ENCODE results near the gene FEN1. TPM values are rescaled to one million over a fixed set of nuclear protein-coding genes. Genes with fewer than 3 reads are reported as not detected.

Gene FEN1
- total and polyA plus RNA-seq, 2 donors (not counting 1 experiment from before 2014, with no cell fraction given) = 3.4 to 9.8 TPM

DNA sequence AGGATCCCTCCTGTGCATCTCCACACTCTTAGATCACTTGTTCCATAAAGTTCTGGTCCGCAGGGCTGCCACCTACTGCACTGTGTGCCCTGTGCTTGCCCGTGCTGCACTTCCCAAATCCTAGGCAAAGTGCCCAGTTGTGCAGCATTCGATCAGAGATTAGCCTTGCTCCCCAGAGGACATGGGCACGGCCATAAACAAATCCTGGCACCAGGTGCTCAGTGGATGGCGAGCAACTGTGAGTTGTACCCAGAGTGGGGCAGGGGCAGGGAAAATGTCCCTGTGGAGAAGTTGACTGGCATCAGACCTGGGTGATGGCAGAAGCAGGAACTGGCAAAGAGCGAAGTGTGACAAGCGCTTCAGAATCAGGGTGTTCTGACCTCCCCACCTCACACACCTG lies 40.0 kb downstream of the FEN1 start:
- H2AFZ ChIP-seq (ENCODE audit: insufficient read depth, low read depth, low read length, poor library complexity, severe bottlenecking) = no peak overlapping the region
- H4K20me1 ChIP-seq (ENCODE audit: control insufficient read depth, insufficient read depth, low read length, poor library complexity, severe bottlenecking) = no peaks in the 10 kb centered on the region
- 62% methylated on average over 7 of the region's 7 CpGs for WGBS (ENCODE audit: insufficient coverage)
- TF ChIP-seq CTCF (IDR thresholded peaks at IDR 0.05) = no peak
- no peak for TF ChIP-seq EZH2 (IDR thresholded peaks at IDR 0.05; ENCODE audit: borderline replicate concordance, insufficient read depth, low read depth, low read length, poor library complexity, severe bottlenecking)
- Mint-ChIP-seq H3K9me3 (ENCODE audit: insufficient read depth) (no peaks in the 10 kb centered on the region), H3K27me3 (no peaks in the 10 kb centered on the region), H3K4me1 (peaks cover 34% of the 10 kb centered on the region), H3K4me3 (no peak overlapping the region), H3K27ac (no peak overlapping the region)
- peaks cover 24 to 41% of the 10 kb centered on the region in 2 donors for H3K4me1 ChIP-seq (ENCODE audit: control insufficient read depth in 2 of 2, insufficient read depth in 2 of 2, low read length in 2 of 2)
- CTCF ChIA-PET = no interaction called here
- peaks cover 0 to 3% (median 0%) of the 10 kb centered on the region in 3 donors for H3K9me3 ChIP-seq (ENCODE audit: control extremely low read depth in 1 of 3, control insufficient read depth in 2 of 3, insufficient read depth in 1 of 3, low read length in 2 of 3)
- DNase-seq (no peak), ATAC-seq (ENCODE audit: low read depth) (no peak)
- peaks cover 0 to 11% (median 2%) of the 10 kb centered on the region in 4 experiments for H3K27me3 ChIP-seq (replicated peaks in 1 of 4; ENCODE audit: control extremely low read depth in 1 of 4, control insufficient read depth in 3 of 4, insufficient read depth in 4 of 4, low read length in 3 of 4)
- no peak overlapping the region for H3K9ac ChIP-seq (ENCODE audit: low read length)
- no peak overlapping the region for H3K4me3 ChIP-seq (ENCODE audit: control extremely low read depth in 1 of 5, extremely low read depth in 1 of 5, insufficient read depth in 1 of 5, low read depth in 2 of 5, low read length in 4 of 5)
- intact Hi-C loops (cut with micrococcal nuclease) = no loop called here
- POLR2A ChIA-PET = no interaction called here
- no peak overlapping the region for H3K4me2 ChIP-seq (replicated peaks; ENCODE audit: low read depth, low read length, poor library complexity, severe bottlenecking)
- no peak overlapping the region for H3K27ac ChIP-seq (ENCODE audit: low read length in 2 of 2)
- no peaks in the 10 kb centered on the region for H3K79me2 ChIP-seq (ENCODE audit: control insufficient read depth, insufficient read depth, low read length)
- H3K36me3 ChIP-seq (replicated peaks in 1 of 2; ENCODE audit: control extremely low read depth in 1 of 2, control insufficient read depth in 1 of 2, extremely low read depth in 1 of 2, insufficient read depth in 2 of 2, low read length in 1 of 2) = no peaks in the 10 kb centered on the region

DNA sequence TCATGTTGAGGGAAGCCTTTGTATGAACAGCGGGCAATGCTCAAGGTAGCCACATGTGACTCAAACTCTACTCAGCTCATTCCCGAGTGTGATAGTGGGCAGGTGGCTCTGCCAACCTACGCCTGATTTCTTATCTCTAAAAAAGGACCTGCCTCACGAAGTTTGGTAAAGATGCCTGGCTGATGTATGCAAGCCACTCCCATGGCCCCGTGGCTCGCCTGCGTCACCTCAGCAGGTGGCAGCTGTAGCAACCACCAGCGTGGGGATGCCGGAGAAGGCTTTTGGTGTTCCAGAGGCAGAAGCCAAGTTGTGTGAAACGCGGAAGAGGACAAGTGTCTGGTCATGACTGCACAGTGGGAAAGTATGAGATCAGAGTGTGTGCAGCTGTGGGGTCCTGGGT lies 40.8 kb downstream of the FEN1 start:
- ATAC-seq (ENCODE audit: low read depth) (peak; percentile 14), DNase-seq (peak; percentile 52)
- ChIA-PET CTCF (interaction anchor here (0.9 to 2.4 kb wide), 3 partner anchors 36 to 46 kb away, joined by 3 to 6 read pairs (median 6); no protein-coding TSS in a partner anchor), POLR2A (no interaction called here)
- Mint-ChIP-seq H3K4me1 (peaks cover 29% of the 10 kb centered on the region), H3K9me3 (ENCODE audit: insufficient read depth) (no peaks in the 10 kb centered on the region), H3K27me3 (no peaks in the 10 kb centered on the region), H3K4me3 (peak overlapping the region; percentile 61), H3K27ac (peak overlapping the region; percentile 89)
- no peak for TF ChIP-seq EZH2 (IDR thresholded peaks at IDR 0.05; ENCODE audit: borderline replicate concordance, insufficient read depth, low read depth, low read length, poor library complexity, severe bottlenecking)
- H3K4me2 ChIP-seq (replicated peaks; ENCODE audit: low read depth, low read length, poor library complexity, severe bottlenecking) = no peak overlapping the region
- H3K27ac ChIP-seq (ENCODE audit: low read length in 2 of 2) = peak overlapping the region in 1 of 2 donors; percentile 68
- H4K20me1 ChIP-seq (ENCODE audit: control insufficient read depth, insufficient read depth, low read length, poor library complexity, severe bottlenecking) = no peaks in the 10 kb centered on the region
- H3K79me2 ChIP-seq (ENCODE audit: control insufficient read depth, insufficient read depth, low read length) = no peaks in the 10 kb centered on the region
- peak overlapping the region; percentile 95 for H2AFZ ChIP-seq (ENCODE audit: insufficient read depth, low read depth, low read length, poor library complexity, severe bottlenecking)
- H3K36me3 ChIP-seq (replicated peaks in 1 of 2; ENCODE audit: control extremely low read depth in 1 of 2, control insufficient read depth in 1 of 2, extremely low read depth in 1 of 2, insufficient read depth in 2 of 2, low read length in 1 of 2) = no peaks in the 10 kb centered on the region
- peaks cover 24 to 35% of the 10 kb centered on the region in 2 donors for H3K4me1 ChIP-seq (ENCODE audit: control insufficient read depth in 2 of 2, insufficient read depth in 2 of 2, low read length in 2 of 2)
- no peak overlapping the region for H3K9ac ChIP-seq (ENCODE audit: low read length)
- H3K4me3 ChIP-seq (ENCODE audit: control extremely low read depth in 1 of 5, extremely low read depth in 1 of 5, insufficient read depth in 1 of 5, low read depth in 2 of 5, low read length in 4 of 5) = no peak overlapping the region
- H3K27me3 ChIP-seq (replicated peaks in 1 of 4; ENCODE audit: control extremely low read depth in 1 of 4, control insufficient read depth in 3 of 4, insufficient read depth in 4 of 4, low read length in 3 of 4) = peaks cover 0 to 11% (median 2%) of the 10 kb centered on the region in 4 experiments
- WGBS (ENCODE audit: insufficient coverage) = 78% methylated on average over 9 of the region's 11 CpGs
- peaks cover 0 to 3% (median 0%) of the 10 kb centered on the region in 3 donors for H3K9me3 ChIP-seq (ENCODE audit: control extremely low read depth in 1 of 3, control insufficient read depth in 2 of 3, insufficient read depth in 1 of 3, low read length in 2 of 3)
- intact Hi-C loops (cut with micrococcal nuclease) = no loop called here

Measured in B cell (primary cell).